ENCODE results near the gene SLC5A11.
"Not testable (repeated sequence)": the region's sequence is repeated elsewhere in the genome, so short reads cannot be mapped to it uniquely, and the experiment has no call there.

DNA sequence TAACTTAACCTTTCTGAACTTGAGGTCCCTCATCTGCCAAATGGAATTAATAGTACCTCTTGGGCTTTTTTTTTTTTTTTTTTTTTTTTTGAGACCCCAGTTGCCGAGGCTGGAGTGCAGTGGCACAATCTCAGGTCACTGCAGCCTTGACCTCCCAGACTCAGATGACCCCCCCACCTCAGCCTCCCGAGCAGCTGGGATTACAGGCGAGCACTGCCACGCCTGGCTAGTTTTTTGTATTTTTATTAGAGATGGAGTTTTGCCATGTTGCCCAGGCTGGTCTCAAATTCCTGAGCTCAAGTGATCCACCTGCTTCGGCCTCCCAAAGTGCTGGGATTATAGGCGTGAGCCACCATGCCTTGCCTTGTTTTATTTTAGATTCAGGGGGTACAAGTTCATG lies 33.0 kb upstream of the SLC5A11 start:
- not testable (repeated sequence) for TF ChIP-seq POLR2A (IDR thresholded peaks at IDR 0.05; ENCODE audit: borderline replicate concordance, extremely low read depth, insufficient read depth, insufficient read length); FOSL1 (IDR thresholded peaks at IDR 0.05; ENCODE audit: low read depth); SP1 (IDR thresholded peaks at IDR 0.05; ENCODE audit: low read depth); POLR2AphosphoS5 (IDR thresholded peaks at IDR 0.05; ENCODE audit: low read depth, low read length)

Measured in HCT116 (cell line).